Liver (tissue), 9 donors: ENCODE measurements around the gene IL31RA. TPM values are rescaled to one million over a fixed set of nuclear protein-coding genes. Genes with fewer than 3 reads are reported as not detected.

Experiments
- DNase-seq: peaks from one replicate; pipeline ENCODE4 v3.0.0-alpha.2; 2017; ENCODE audit warnings: low spot score
- H3K27ac ChIP-seq, 2 donors: one replicate each; pipeline ENCODE4 v1.7.0; 2013; ENCODE audit warnings: inconsistent platforms in 2 of 2, low read length in 2 of 2, control low read depth in 1 of 2, low read depth in 1 of 2, mild to moderate bottlenecking in 1 of 2
- H3K27me3 ChIP-seq, 4 donors: one replicate each; pipeline versions ENCODE4 v1.6.1 to v1.7.0; 2013; ENCODE audit warnings: low read length in 3 of 4, inconsistent platforms in 1 of 4, mild to moderate bottlenecking in 1 of 4, moderate library complexity in 1 of 4; ENCODE audit not compliant: control insufficient read depth in 4 of 4, insufficient read depth in 4 of 4
- H3K36me3 ChIP-seq, 4 donors: one replicate each; pipeline versions ENCODE4 v1.6.1 to v1.7.0; 2013; ENCODE audit warnings: low read length in 3 of 4, mild to moderate bottlenecking in 3 of 4, low read depth in 1 of 4, moderate library complexity in 1 of 4; ENCODE audit not compliant: control insufficient read depth in 4 of 4, insufficient read depth in 3 of 4
- H3K4me1 ChIP-seq, 4 donors: one replicate each; pipeline versions ENCODE4 v1.6.1 to v1.7.0; 2013; ENCODE audit warnings: low read length in 3 of 4, mild to moderate bottlenecking in 3 of 4, moderate library complexity in 1 of 4; ENCODE audit not compliant: control insufficient read depth in 4 of 4, insufficient read depth in 4 of 4
- H3K4me3 ChIP-seq, 3 donors: one replicate each; pipeline versions ENCODE4 v1.6.1 to v1.7.0; 2013; ENCODE audit warnings: low read length in 3 of 3, control low read depth in 1 of 3, low read depth in 1 of 3, mild to moderate bottlenecking in 1 of 3
- H3K9ac ChIP-seq, 2 donors: one replicate each; pipeline ENCODE4 v1.7.0; 2013; ENCODE audit warnings: low read length in 2 of 2, mild to moderate bottlenecking in 2 of 2, moderate library complexity in 2 of 2, control low read depth in 1 of 2, low read depth in 1 of 2
- H3K9me3 ChIP-seq, 4 donors: one replicate each; pipeline versions ENCODE4 v1.6.1 to v1.7.0; 2013; ENCODE audit warnings: low read length in 3 of 4; ENCODE audit not compliant: control insufficient read depth in 4 of 4
- EGR1 ChIP-seq, 2 donors: IDR thresholded peaks; 2 replicates each; pipeline ENCODE4 v1.6.1; 2016 to 2018; ENCODE audit warnings: antibody characterized with exemption in 2 of 2, low read depth in 2 of 2
- FOXA1 ChIP-seq: IDR thresholded peaks from 2 replicates; pipeline ENCODE4 v1.6.1; 2016; ENCODE audit warnings: antibody characterized with exemption
- FOXA2 ChIP-seq: IDR thresholded peaks from 2 replicates; pipeline ENCODE4 v1.6.1; 2016; ENCODE audit warnings: antibody characterized with exemption
- GABPA ChIP-seq, 2 donors: IDR thresholded peaks in 1 of 2; conservative IDR thresholded peaks in 1 of 2; 2 replicates each; pipeline ENCODE4 v1.6.1; 2016; ENCODE audit warnings: antibody characterized with exemption in 2 of 2, mild to moderate bottlenecking in 1 of 2, moderate library complexity in 1 of 2
- HNF4A ChIP-seq, 2 donors: conservative IDR thresholded peaks; 2 replicates each; pipeline ENCODE4 v1.6.1; 2016; ENCODE audit warnings: antibody characterized with exemption in 2 of 2, mild to moderate bottlenecking in 2 of 2
- HNF4G ChIP-seq: IDR thresholded peaks from 2 replicates; pipeline ENCODE4 v1.6.1; 2016; ENCODE audit warnings: antibody characterized with exemption
- JUND ChIP-seq, 2 donors: IDR thresholded peaks; 2 replicates each; pipeline ENCODE4 v1.6.1; 2016; ENCODE audit warnings: antibody characterized with exemption in 2 of 2
- NR2F2 ChIP-seq: IDR thresholded peaks from 2 replicates; pipeline ENCODE4 v1.6.1; 2016; ENCODE audit warnings: antibody characterized with exemption
- RXRA ChIP-seq, 2 donors: IDR thresholded peaks; 2 replicates each; pipeline ENCODE4 v1.6.1; 2017 to 2018; ENCODE audit warnings: antibody characterized with exemption in 2 of 2, mild to moderate bottlenecking in 1 of 2
- SP1 ChIP-seq: IDR thresholded peaks from 2 replicates; pipeline ENCODE4 v1.6.1; 2018; ENCODE audit warnings: antibody characterized with exemption, mild to moderate bottlenecking
- TAF1 ChIP-seq: conservative IDR thresholded peaks from 2 replicates; pipeline ENCODE4 v1.6.1; 2016; ENCODE audit warnings: antibody characterized with exemption, mild to moderate bottlenecking
- YY1 ChIP-seq: IDR thresholded peaks from 2 replicates; pipeline ENCODE4 v1.6.1; 2016; ENCODE audit warnings: antibody characterized with exemption, mild to moderate bottlenecking
- WGBS: extraction: QIAGEN DNeasy Blood & Tissue Kit; methylation state at CpG from one replicate; pipeline ENCODE4 v1.1.7; 2013; 5-methylcytosine and 5-hydroxymethylcytosine counted together
- polyA plus RNA-seq, 2 donors: library from polyadenylated mRNA; stranded (reverse) in 1 of 2; unstranded in 1 of 2; fragments of 200-250 nt in 1 of 2; fragments of >200 nt in 1 of 2; fragmentation: Nextera tagmentation in 1 of 2; extraction: Ambion mirVana in 1 of 2; gene quantifications; one replicate each; pipeline versions ENCODE4 v1.2.1 to v1.2.3, GENCODE V29; 2013 to 2015
- total RNA-seq, 2 donors: library from RNA; depleted of rRNA; stranded (reverse); fragments of >200 nt; gene quantifications; one replicate each; pipeline ENCODE4 v1.2.3, GENCODE V29; 2014
- TF ChIP-seq, protein P1 (sequence below): IDR thresholded peaks from 2 replicates; pipeline ENCODE4 v1.6.1; 2016; ENCODE audit warnings: antibody characterized with exemption, mild to moderate bottlenecking
- TF ChIP-seq, protein P2 (sequence below): IDR thresholded peaks from 2 replicates; pipeline ENCODE4 v1.6.1; 2016; ENCODE audit warnings: antibody characterized with exemption
- TF ChIP-seq, protein P3 (sequence below): IDR thresholded peaks from 2 replicates; pipeline ENCODE4 v1.6.1; 2016; ENCODE audit warnings: antibody characterized with exemption
- TF ChIP-seq, protein P4 (sequence below): IDR thresholded peaks from 2 replicates; pipeline ENCODE4 v1.6.1; 2016; ENCODE audit warnings: antibody characterized with exemption
- donor health status: healthy.
- donor health status: healthy.
- donor health status: healthy.
- donor health status: healthy.
- donor health status: healthy.

Gene IL31RA
- total and polyA plus RNA-seq, 4 donors, result not detected

DNA sequence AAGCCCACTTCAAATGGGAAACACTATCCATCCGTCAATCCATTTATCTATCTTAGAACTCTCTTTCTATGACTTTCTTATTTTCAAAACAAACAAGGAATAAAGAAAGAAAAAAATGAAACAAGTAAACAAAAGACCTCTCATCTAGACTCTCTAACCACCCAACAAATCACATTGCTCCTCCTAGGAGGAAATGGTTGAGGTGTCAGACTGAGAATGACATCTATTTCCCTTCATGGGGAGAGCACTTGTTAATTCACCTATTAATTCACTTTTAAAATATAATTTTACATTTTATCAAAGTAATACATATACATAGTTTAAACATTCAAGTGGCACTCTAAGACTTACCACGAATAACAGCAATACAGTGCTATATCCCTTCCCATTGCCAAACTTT lies 2.4 kb upstream of the IL31RA start (continued):
- TF ChIP-seq, protein P1, sequence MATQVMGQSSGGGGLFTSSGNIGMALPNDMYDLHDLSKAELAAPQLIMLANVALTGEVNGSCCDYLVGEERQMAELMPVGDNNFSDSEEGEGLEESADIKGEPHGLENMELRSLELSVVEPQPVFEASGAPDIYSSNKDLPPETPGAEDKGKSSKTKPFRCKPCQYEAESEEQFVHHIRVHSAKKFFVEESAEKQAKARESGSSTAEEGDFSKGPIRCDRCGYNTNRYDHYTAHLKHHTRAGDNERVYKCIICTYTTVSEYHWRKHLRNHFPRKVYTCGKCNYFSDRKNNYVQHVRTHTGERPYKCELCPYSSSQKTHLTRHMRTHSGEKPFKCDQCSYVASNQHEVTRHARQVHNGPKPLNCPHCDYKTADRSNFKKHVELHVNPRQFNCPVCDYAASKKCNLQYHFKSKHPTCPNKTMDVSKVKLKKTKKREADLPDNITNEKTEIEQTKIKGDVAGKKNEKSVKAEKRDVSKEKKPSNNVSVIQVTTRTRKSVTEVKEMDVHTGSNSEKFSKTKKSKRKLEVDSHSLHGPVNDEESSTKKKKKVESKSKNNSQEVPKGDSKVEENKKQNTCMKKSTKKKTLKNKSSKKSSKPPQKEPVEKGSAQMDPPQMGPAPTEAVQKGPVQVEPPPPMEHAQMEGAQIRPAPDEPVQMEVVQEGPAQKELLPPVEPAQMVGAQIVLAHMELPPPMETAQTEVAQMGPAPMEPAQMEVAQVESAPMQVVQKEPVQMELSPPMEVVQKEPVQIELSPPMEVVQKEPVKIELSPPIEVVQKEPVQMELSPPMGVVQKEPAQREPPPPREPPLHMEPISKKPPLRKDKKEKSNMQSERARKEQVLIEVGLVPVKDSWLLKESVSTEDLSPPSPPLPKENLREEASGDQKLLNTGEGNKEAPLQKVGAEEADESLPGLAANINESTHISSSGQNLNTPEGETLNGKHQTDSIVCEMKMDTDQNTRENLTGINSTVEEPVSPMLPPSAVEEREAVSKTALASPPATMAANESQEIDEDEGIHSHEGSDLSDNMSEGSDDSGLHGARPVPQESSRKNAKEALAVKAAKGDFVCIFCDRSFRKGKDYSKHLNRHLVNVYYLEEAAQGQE, result no peak
- no peak for TF ChIP-seq JUND (IDR thresholded peaks at IDR 0.05)
- TF ChIP-seq SP1, result no peak

DNA sequence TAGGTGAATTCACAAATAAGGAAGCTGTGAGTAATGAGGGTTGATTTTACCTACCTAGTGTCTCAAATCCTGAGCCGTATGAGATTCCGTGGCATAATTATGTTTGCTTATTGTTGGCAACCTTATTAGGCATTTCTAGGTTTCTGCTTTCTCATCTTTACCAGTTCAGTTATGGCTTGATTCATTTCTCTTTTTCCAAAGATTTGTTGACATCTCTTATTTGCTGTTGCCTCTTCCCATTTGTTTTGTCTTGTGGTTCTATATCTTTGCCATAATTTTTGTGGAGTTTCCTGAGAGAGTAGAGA lies 470 bp downstream of the IL31RA start:
- Histone ChIP-seq H3K27ac (no peak overlapping the region), H3K36me3 (no peaks in the 10 kb centered on the region), H3K27me3 (no peaks in the 10 kb centered on the region), H3K4me1 (no peaks in the 10 kb centered on the region), H3K4me3 (no peak overlapping the region), H3K9me3 (no peaks in the 10 kb centered on the region), H3K9ac (no peak overlapping the region)
- TF ChIP-seq HNF4A (conservative IDR thresholded peaks at IDR 0.05) (no peak), JUND (IDR thresholded peaks at IDR 0.05) (no peak)
- no peak for DNase-seq
- 90% methylated on average over 2 of the region's 2 CpGs for WGBS

DNA sequence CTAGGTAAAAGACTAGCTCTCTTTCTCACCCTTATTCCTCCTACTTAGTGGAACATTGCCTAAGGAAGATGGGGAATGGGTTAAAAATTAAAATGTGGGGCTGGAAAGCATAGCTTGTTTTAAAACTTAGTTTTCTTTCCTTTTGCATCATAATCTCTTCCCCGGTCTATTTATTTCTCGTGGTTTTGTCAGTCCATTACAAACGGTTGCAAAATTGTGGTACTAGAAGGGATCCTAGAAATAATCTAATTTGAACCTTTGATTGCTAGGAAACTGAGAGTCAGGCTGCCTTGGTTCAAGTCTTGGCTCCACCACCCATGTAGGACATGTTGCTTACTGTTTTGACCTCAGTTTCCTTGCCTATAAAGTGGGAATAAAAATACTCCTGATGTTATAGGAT lies 1.3 kb downstream of the IL31RA start:
- WGBS, result 80% methylated on average over 3 of the region's 3 CpGs
- no peak for DNase-seq
- Histone ChIP-seq H3K27ac (no peak overlapping the region), H3K36me3 (no peaks in the 10 kb centered on the region), H3K9me3 (no peaks in the 10 kb centered on the region), H3K27me3 (no peaks in the 10 kb centered on the region), H3K9ac (no peak overlapping the region), H3K4me3 (no peak overlapping the region), H3K4me1 (no peaks in the 10 kb centered on the region)
- TF ChIP-seq, protein P2, sequence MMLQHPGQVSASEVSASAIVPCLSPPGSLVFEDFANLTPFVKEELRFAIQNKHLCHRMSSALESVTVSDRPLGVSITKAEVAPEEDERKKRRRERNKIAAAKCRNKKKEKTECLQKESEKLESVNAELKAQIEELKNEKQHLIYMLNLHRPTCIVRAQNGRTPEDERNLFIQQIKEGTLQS, result no peak
- TF ChIP-seq, protein P3, sequence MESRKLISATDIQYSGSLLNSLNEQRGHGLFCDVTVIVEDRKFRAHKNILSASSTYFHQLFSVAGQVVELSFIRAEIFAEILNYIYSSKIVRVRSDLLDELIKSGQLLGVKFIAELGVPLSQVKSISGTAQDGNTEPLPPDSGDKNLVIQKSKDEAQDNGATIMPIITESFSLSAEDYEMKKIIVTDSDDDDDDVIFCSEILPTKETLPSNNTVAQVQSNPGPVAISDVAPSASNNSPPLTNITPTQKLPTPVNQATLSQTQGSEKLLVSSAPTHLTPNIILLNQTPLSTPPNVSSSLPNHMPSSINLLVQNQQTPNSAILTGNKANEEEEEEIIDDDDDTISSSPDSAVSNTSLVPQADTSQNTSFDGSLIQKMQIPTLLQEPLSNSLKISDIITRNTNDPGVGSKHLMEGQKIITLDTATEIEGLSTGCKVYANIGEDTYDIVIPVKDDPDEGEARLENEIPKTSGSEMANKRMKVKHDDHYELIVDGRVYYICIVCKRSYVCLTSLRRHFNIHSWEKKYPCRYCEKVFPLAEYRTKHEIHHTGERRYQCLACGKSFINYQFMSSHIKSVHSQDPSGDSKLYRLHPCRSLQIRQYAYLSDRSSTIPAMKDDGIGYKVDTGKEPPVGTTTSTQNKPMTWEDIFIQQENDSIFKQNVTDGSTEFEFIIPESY, result no peak
- TF ChIP-seq GABPA (IDR thresholded peaks at IDR 0.05 in 1 of 2, conservative IDR thresholded peaks at IDR 0.05 in 1 of 2) (no peak), FOXA2 (no peak), EGR1 (IDR thresholded peaks at IDR 0.05; ENCODE audit: low read depth in 2 of 2) (no peak), YY1 (no peak), FOXA1 (no peak), TAF1 (no peak), RXRA (IDR thresholded peaks at IDR 0.05) (no peak), JUND (IDR thresholded peaks at IDR 0.05) (no peak), NR2F2 (no peak), HNF4G (no peak)
- TF ChIP-seq, protein P4, sequence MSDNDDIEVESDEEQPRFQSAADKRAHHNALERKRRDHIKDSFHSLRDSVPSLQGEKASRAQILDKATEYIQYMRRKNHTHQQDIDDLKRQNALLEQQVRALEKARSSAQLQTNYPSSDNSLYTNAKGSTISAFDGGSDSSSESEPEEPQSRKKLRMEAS, result no peak
